K562 (cell line): ENCODE measurements around the gene H2BK1. TPM values are rescaled to one million over a fixed set of nuclear protein-coding genes. Genes with fewer than 3 reads are reported as not detected.

Experiments
- CHD1 ChIP-seq: fragments of 200-600 bp; sonication (generic); IDR thresholded peaks from one replicate; pipeline ENCODE4 v1.6.1; 2012; ENCODE audit warnings: mild to moderate bottlenecking, moderate library complexity, low read length, inconsistent platforms
- CLOCK ChIP-seq: fragments of 250-450 bp; sonication (Bioruptor Pico); IDR thresholded peaks from 2 replicates; pipeline ENCODE4 v1.4.0; 2020; ENCODE audit warnings: mild to moderate bottlenecking, moderate library complexity, borderline replicate concordance
- CUX1 ChIP-seq: fragments of 200-800 bp; sonication (Bioruptor generic); IDR thresholded peaks from 2 replicates; pipeline ENCODE4 v1.6.1; 2016; ENCODE audit warnings: missing genetic modification characterization, missing compliant biosample characterization
- HMG20B ChIP-seq: fragments of 250-450 bp; sonication (Bioruptor Pico); IDR thresholded peaks from 2 replicates; pipeline ENCODE4 v1.5.0; 2021; ENCODE audit warnings: mild to moderate bottlenecking
- MXI1 ChIP-seq: IDR thresholded peaks from 2 replicates; pipeline ENCODE4 v1.6.1; 2011; ENCODE audit warnings: low read depth, mild to moderate bottlenecking, improper control_type of control experiment, low read length
- RBM22 ChIP-seq: fragments of 200-400 bp; formaldehyde crosslinking; IDR thresholded peaks from 2 replicates; pipeline ENCODE4 v1.6.1; 2018; ENCODE audit warnings: low read length, low read depth; ENCODE audit not compliant: poor library complexity, severe bottlenecking
- TAF1 ChIP-seq: IDR thresholded peaks from 2 replicates; pipeline ENCODE4 v1.6.1; 2011; ENCODE audit warnings: mild to moderate bottlenecking, low read length, moderate library complexity; ENCODE audit not compliant: insufficient read depth, control insufficient read depth, severe bottlenecking; ENCODE audit errors: extremely low read depth
- THRAP3 ChIP-seq: fragments of 450-650 bp; IDR thresholded peaks from 2 replicates; pipeline ENCODE4 v1.6.1; 2016; ENCODE audit warnings: mild to moderate bottlenecking, inconsistent platforms, borderline replicate concordance
- ZBTB17 ChIP-seq: fragments of 450-650 bp; formaldehyde crosslinking; IDR thresholded peaks from 2 replicates; pipeline ENCODE4 v1.4.0; 2020; ENCODE audit warnings: mild to moderate bottlenecking
- ZFP30 ChIP-seq: fragments of 250-450 bp; sonication (Bioruptor Pico); IDR thresholded peaks from 2 replicates; pipeline ENCODE4 v1.8.0; 2022; ENCODE audit warnings: moderate library complexity, mild to moderate bottlenecking, inconsistent platforms, borderline replicate concordance
- ZFP36 ChIP-seq: fragments of 150-350 bp; IDR thresholded peaks from 2 replicates; pipeline ENCODE4 v1.6.1; 2018; ENCODE audit warnings: low read length, low read depth; ENCODE audit not compliant: partially characterized antibody
- ZNF280A ChIP-seq: fragments of 450-650 bp; IDR thresholded peaks from 2 replicates; pipeline ENCODE4 v1.6.1; 2018; ENCODE audit warnings: mild to moderate bottlenecking, low read depth; ENCODE audit not compliant: partially characterized antibody
- ZZZ3 ChIP-seq: fragments of 450-650 bp; IDR thresholded peaks from 2 replicates; pipeline ENCODE4 v1.6.1; 2016; ENCODE audit warnings: antibody characterized with exemption, mild to moderate bottlenecking, moderate library complexity
- polyA plus RNA-seq, 8 experiments: library from polyadenylated mRNA; depleted of rRNA in 4 of 8; stranded (reverse) in 5 of 8; unstranded in 3 of 8; fragments of >200 nt; fragmentation: Nextera tagmentation in 2 of 8; fragmentation: Illumina TruSeq in 1 of 8; extraction: Ambion mirVana in 2 of 8; extraction: Trizol in 1 of 8; gene quantifications; 2 replicates each; pipeline versions ENCODE4 v1.2.1 to v1.2.3, GENCODE V29; 2011 to 2014; ENCODE audit warnings: inconsistent platforms in 1 of 8, missing spikeins in 1 of 8
- total RNA-seq, 7 experiments: library from RNA; depleted of rRNA in 6 of 7; stranded (reverse); fragments of >200 nt in 6 of 7; fragmentation: Illumina TruSeq in 2 of 7; extraction: Trizol in 2 of 7; gene quantifications; 2 replicates each; pipeline versions ENCODE4 v1.2.1 to v1.2.3, GENCODE V29; 2011 to 2021; ENCODE audit warnings: low replicate concordance in 1 of 7
- TF ChIP-seq, protein P1 (sequence below): conservative IDR thresholded peaks from 2 replicates; pipeline ENCODE4 v1.6.1; 2011; ENCODE audit warnings: low read depth, mild to moderate bottlenecking, low read length; ENCODE audit not compliant: control insufficient read depth

The H2BK1 gene
- total and polyA plus RNA-seq, 9 of the 15 experiments (the other 6 are each of a cell fraction or from before 2014, with no cell fraction given) = not detected

DNA sequence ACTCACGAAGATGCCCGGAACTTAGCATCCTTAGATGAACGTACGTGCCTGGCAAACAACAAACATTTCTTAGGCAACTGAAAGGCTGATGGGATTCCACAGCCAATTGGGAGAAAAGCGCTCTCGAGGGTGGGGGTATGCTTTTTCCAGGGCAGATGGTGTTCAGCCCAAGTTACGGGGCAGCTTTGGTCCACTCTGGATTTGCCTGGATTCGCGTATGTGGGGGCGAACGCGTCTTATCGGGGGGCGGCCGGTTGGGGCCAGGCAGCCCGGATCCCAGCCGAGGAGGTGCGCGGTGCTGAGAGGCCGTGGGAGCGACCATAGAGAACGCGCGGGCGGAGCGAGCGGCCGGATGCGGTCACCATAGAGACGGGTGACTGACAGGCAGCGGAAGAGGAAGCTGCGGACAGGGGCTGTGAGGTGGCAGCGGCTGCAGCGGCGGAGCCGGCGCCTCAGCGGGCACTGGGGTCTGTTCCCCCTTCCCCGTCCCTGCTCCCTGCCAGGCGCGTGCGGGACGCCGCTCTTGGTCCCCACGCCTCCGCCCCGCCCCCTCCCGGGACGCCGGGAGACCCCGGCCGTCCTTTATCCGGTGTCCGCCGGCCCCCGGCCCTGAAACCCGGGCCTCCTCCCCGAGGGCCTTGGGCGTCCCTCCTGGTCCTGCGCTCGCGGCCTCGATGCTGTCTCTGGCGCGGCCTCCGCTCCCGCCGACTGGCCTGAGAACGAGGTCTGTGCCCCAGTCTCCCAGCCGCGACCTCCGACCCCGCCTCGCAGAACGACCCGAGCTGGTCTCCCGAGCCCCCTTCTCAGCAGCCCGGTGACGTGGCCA lies 22.0 kb upstream of the H2BK1 start, which contains the start of gene CHPF2 (continued):
- TF ChIP-seq CUX1 (CRISPR knock-in tag) (no peak), THRAP3 (no peak), ZFP36 (no peak), ZNF280A (no peak), ZZZ3 (no peak), TAF1 (peak; percentile 75), CLOCK (CRISPR knock-in tag) (no peak), MXI1 (0 out of 2 replicates have a peak, but pooled peaks have one; percentile 49), HMG20B (CRISPR knock-in tag) (no peak), CHD1 (peak; percentile 27), RBM22 (no peak), ZFP30 (CRISPR knock-in tag) (no peak), ZBTB17 (no peak)
- TF ChIP-seq, protein P1, sequence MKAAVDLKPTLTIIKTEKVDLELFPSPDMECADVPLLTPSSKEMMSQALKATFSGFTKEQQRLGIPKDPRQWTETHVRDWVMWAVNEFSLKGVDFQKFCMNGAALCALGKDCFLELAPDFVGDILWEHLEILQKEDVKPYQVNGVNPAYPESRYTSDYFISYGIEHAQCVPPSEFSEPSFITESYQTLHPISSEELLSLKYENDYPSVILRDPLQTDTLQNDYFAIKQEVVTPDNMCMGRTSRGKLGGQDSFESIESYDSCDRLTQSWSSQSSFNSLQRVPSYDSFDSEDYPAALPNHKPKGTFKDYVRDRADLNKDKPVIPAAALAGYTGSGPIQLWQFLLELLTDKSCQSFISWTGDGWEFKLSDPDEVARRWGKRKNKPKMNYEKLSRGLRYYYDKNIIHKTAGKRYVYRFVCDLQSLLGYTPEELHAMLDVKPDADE = peak; percentile 85
